NK-92 (cell line): ENCODE measurements around the gene SNX6.
"Not testable (repeated sequence)": the region's sequence is repeated elsewhere in the genome, so short reads cannot be mapped to it uniquely, and the experiment has no call there.

Experiments
- DNase-seq: peaks from one replicate; lab custom pipeline; 2025; ENCODE audit not compliant: unreplicated experiment; lab: John Stamatoyannopoulos, UW

The SNX6 gene

DNA sequence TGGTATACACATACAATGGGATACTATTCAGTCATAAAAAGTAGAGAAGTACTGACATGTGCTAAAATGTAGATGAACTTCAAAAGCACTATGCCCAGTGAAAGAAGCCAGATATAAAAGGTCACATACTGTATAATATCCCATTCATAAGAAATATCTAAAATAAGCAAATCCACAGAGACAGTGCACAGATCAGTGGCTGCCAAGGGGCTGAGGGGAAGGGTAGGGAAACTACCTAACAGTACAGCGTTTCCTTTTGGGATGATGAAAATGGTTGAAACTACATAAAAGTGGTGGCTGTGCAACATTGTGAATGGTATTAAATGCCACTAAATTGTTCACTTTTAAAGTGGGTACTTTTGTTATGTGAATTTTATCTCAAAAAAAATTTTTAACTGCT is 102.4 kb downstream of the SNX6 start:
- no peak for DNase-seq

DNA sequence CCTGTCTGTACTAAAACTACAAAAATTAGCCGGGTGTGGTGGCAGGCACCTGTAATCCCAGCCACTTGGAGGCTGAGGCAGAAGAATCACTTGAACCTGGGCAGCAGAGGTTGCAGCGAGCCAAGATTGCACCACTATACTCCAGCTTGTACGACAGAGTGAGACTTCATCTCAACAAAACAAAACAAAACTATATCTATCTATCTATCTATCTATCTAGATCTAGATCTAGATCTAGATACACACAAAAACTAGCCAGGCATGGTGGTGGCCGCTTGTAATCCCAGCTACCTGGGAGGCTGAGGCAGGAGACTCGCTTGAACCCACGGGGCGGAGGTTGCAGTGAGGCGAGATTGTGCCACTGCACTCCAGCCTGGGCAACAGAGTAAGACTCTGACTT is 105.7 kb downstream of the SNX6 start:
- DNase-seq, result not testable (repeated sequence)

DNA sequence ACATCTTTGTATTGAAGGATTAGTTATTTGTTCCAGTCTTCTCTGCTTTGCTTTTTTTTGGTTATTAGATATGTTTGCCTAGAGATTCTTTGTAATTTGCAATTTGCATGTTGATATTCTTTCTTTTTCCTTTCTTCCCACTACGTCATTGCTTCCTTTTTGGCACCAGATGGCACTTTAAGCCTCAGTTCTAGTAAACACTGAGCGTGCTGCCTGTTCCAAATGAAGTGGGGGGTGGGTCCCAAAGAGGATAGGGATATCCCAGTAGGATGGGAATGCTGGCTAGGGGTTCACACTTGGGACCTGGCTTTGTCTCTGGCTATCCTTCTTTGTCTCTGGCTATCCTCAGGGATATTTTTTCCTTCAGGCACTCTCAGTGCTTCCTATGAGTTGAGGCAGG is 107.5 kb downstream of the SNX6 start:
- DNase-seq, result no peak

DNA sequence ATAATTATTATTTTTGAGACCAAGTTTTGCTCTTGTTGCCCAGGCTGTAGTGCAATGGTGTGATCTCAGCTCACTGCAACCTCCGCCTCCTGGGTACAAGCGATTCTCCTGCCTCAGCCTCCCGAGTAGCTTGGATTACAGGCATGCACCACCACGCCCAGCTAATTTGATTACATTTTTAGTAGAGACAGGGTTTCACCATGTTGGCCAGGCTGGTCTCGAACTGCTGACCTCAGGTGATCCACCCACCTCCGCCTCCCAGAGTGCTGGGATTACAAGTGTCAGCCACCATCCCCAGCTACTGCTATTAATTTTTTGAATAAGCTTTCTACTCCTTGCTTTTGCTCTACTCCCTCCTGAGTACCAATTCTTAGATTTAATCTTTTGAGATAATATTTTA is 108.9 kb downstream of the SNX6 start:
- DNase-seq, result not testable (repeated sequence)

DNA sequence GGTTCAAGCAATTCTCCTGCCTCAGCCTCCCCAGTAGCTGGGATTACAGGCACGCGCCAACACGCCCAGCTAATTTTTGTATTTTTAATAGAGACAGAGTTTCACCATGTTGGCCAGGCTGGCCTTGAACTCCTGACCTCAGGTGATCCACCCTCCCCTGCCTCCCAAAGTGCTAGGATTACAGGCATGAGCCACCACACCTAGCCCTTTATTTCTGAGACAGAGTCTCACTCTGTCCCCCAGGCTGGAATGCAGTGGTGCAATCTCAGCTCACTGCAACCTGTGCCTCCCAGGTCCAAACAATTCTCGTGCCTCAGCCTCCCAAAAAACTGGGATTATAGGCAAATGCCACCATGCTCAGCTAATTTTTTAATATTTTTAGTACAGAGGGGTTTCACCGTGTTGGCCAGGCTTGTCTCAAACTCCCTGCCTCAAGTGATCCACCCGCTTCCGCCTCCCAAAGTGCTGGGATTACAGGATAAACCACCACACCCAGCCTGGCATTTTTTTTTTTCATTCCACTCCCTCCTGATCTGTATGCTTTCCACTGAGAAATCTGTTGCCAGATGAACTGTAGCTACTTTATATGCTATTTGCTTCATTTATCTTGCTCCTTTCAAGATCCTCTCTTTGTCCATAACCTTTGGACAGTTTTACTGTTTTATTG is 109.5 kb downstream of the SNX6 start:
- DNase-seq, result not testable (repeated sequence)
